OCI-LY7 (cell line): ENCODE data around the gene LRPAP1.

ENCODE experiments used
- EZH2phosphoT487 ChIP-seq: fragments of 200-600 bp; sonication (generic); IDR thresholded peaks from 2 replicates; pipeline ENCODE4 v1.6.1; 2018; ENCODE audit warnings: low read depth, borderline replicate concordance, mild to moderate bottlenecking, mixed run types, antibody characterized with exemption, low read length, moderate library complexity, mixed read lengths
- TF ChIP-seq, protein P1 (sequence below): fragments of 200-600 bp; sonication (generic); conservative IDR thresholded peaks from 2 replicates; pipeline ENCODE4 v1.5.1; 2014; ENCODE audit warnings: mild to moderate bottlenecking, antibody characterized with exemption, low read length, moderate library complexity, mixed read lengths

GRCh38 chr4:3468804-3469203, 63.4 kb downstream of the LRPAP1 start:
- no peak for TF ChIP-seq EZH2phosphoT487
- TF ChIP-seq, protein P1, sequence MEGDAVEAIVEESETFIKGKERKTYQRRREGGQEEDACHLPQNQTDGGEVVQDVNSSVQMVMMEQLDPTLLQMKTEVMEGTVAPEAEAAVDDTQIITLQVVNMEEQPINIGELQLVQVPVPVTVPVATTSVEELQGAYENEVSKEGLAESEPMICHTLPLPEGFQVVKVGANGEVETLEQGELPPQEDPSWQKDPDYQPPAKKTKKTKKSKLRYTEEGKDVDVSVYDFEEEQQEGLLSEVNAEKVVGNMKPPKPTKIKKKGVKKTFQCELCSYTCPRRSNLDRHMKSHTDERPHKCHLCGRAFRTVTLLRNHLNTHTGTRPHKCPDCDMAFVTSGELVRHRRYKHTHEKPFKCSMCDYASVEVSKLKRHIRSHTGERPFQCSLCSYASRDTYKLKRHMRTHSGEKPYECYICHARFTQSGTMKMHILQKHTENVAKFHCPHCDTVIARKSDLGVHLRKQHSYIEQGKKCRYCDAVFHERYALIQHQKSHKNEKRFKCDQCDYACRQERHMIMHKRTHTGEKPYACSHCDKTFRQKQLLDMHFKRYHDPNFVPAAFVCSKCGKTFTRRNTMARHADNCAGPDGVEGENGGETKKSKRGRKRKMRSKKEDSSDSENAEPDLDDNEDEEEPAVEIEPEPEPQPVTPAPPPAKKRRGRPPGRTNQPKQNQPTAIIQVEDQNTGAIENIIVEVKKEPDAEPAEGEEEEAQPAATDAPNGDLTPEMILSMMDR, result no peak
